SU-DHL-6 (cell line): ENCODE results near the gene ADAM12.
"Not testable (repeated sequence)": the region's sequence is repeated elsewhere in the genome, so short reads cannot be mapped to it uniquely, and the experiment has no call there.

Experiments used
- H2AFZ ChIP-seq: fragments of 200-600 bp; sonication (generic); 2 replicates; pipeline ENCODE4 v1.6.1; 2014; ENCODE audit warnings: low read depth, mild to moderate bottlenecking, moderate library complexity, mixed read lengths, antibody characterized with exemption, low read length; ENCODE audit not compliant: severe bottlenecking
- H3F3A ChIP-seq: fragments of 200-600 bp; shearing (Covaris generic); 2 replicates; pipeline ENCODE4 v1.6.0; 2016; ENCODE audit warnings: antibody characterized with exemption, mild to moderate bottlenecking; ENCODE audit not compliant: insufficient read depth
- H3K27ac ChIP-seq: fragments of 200-600 bp; sonication (generic); 2 replicates; pipeline ENCODE4 v1.5.1; 2016; ENCODE audit warnings: low read depth, mild to moderate bottlenecking, low read length, moderate library complexity, mixed read lengths
- H3K27me3 ChIP-seq: fragments of 200-600 bp; sonication (generic), shearing (Covaris generic); 2 replicates; pipeline ENCODE4 v1.6.0; 2014; ENCODE audit warnings: mild to moderate bottlenecking, low read length
- H3K36me3 ChIP-seq: fragments of 200-600 bp; sonication (generic); 2 replicates; pipeline ENCODE4 v1.6.1; 2014; ENCODE audit warnings: mild to moderate bottlenecking, low read length, mixed read lengths
- H3K4me2 ChIP-seq: fragments of 300-600, 200-600 bp; shearing (Covaris generic), sonication (generic); 2 replicates; pipeline ENCODE4 v1.6.0; 2014; ENCODE audit warnings: low read length, low read depth, mild to moderate bottlenecking; ENCODE audit not compliant: poor library complexity, severe bottlenecking
- H3K4me3 ChIP-seq: fragments of 200-600 bp; sonication (generic); 2 replicates; pipeline ENCODE4 v1.5.1; 2014; ENCODE audit warnings: antibody characterized with exemption, low read length, mild to moderate bottlenecking, mixed read lengths; ENCODE audit not compliant: insufficient read depth, poor library complexity, severe bottlenecking
- H3K79me2 ChIP-seq: fragments of 200-600 bp; sonication (generic); 2 replicates; pipeline ENCODE4 v1.6.1; 2014; ENCODE audit warnings: mild to moderate bottlenecking, low read length, moderate library complexity; ENCODE audit not compliant: insufficient read depth
- H3K9ac ChIP-seq: fragments of 200-600 bp; sonication (generic); 2 replicates; pipeline ENCODE4 v1.7.0; 2014; ENCODE audit warnings: mild to moderate bottlenecking, low read length
- H3K9me2 ChIP-seq: fragments of 200-600 bp; sonication (generic); replicated peaks from 2 replicates; pipeline ENCODE4 v1.6.1; 2014; ENCODE audit warnings: low read length; ENCODE audit not compliant: insufficient read depth
- H3K9me3 ChIP-seq: fragments of 200-600 bp; sonication (generic); 2 replicates; pipeline ENCODE4 v1.6.1; 2014; ENCODE audit warnings: low read length, mixed read lengths; ENCODE audit not compliant: insufficient read depth
- H4K20me1 ChIP-seq: fragments of 200-600 bp; sonication (generic); 2 replicates; pipeline ENCODE4 v1.6.1; 2014; ENCODE audit warnings: low read depth, mild to moderate bottlenecking, antibody characterized with exemption, low read length, moderate library complexity, mixed read lengths
- EZH2phosphoT487 ChIP-seq: fragments of 200-600 bp; sonication (generic), shearing (Covaris generic); conservative IDR thresholded peaks from 2 replicates; pipeline ENCODE4 v1.6.1; 2018; ENCODE audit warnings: mild to moderate bottlenecking, antibody characterized with exemption, low read length, moderate library complexity, mixed read lengths
- TF ChIP-seq, protein P1 (sequence below): fragments of 200-600 bp; sonication (generic); IDR thresholded peaks from one replicate; pipeline ENCODE4 v1.5.1; 2017; ENCODE audit warnings: antibody characterized with exemption, mild to moderate bottlenecking, low read length, moderate library complexity; ENCODE audit not compliant: insufficient read depth, poor library complexity, severe bottlenecking

The ADAM12 gene

DNA sequence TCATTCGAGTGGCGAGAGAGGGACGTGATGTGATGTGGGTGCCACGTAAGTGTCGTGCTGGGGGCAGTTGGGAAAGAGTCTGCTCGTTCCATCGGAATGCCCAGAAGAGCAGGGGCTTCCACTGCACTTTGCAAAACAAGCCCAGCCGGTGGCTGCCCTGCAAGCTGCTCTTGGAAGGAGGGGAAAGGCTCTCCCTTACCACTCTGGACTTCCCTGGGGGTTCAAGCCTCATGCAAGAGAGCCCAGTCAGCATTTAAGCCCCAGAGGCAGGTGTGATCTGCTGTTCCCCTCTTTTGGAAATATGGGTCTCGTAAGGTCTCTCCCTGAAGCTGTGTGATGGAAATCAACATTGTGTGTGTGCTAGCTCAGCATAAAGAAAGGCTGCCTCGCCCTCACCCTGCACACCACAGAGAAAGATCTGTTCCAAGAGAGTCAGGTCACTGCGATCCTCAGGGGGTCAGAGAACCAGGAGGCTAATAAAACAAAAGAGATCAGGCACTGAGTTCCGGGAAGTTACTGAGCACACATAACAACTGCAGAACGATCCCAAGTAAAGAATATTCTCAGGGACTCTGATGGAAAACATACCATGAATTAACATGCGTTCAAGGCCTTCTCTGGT lies 212.5 kb downstream of the ADAM12 start:
- Histone ChIP-seq H3K4me2 (no peak overlapping the region), H3K9me3 (no peaks in the 10 kb centered on the region), H3K27me3 (no peaks in the 10 kb centered on the region), H3K36me3 (no peaks in the 10 kb centered on the region), H2AFZ (no peak overlapping the region), H3K9ac (no peak overlapping the region), H3F3A (no peaks in the 10 kb centered on the region), H4K20me1 (no peaks in the 10 kb centered on the region), H3K27ac (no peak overlapping the region), H3K9me2 (no peaks in the 10 kb centered on the region), H3K4me3 (no peak overlapping the region), H3K79me2 (no peaks in the 10 kb centered on the region)
- TF ChIP-seq EZH2phosphoT487 = no peak
- TF ChIP-seq, protein P1, sequence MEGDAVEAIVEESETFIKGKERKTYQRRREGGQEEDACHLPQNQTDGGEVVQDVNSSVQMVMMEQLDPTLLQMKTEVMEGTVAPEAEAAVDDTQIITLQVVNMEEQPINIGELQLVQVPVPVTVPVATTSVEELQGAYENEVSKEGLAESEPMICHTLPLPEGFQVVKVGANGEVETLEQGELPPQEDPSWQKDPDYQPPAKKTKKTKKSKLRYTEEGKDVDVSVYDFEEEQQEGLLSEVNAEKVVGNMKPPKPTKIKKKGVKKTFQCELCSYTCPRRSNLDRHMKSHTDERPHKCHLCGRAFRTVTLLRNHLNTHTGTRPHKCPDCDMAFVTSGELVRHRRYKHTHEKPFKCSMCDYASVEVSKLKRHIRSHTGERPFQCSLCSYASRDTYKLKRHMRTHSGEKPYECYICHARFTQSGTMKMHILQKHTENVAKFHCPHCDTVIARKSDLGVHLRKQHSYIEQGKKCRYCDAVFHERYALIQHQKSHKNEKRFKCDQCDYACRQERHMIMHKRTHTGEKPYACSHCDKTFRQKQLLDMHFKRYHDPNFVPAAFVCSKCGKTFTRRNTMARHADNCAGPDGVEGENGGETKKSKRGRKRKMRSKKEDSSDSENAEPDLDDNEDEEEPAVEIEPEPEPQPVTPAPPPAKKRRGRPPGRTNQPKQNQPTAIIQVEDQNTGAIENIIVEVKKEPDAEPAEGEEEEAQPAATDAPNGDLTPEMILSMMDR = no peak

DNA sequence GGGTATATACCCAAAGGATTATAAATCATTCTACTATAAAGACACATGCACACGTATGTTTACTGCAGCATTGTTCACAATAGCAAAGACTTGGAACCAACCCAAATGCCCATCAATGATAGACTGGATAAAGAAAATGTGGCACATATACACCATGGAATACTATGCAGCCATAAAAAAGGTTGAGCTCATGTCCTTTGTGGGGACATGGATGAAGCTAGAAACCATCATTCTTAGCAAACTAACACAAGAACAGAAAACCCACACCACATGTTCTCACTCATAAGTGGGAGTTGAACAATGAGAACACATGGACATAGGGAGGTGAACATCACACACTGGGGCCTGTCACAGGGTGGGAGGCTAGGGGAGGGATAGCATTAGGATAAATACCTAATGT lies 215.5 kb downstream of the ADAM12 start:
- not testable (repeated sequence) for H3K36me3 ChIP-seq, H3F3A ChIP-seq, H2AFZ ChIP-seq, H3K9ac ChIP-seq, H4K20me1 ChIP-seq, H3K9me3 ChIP-seq, H3K27me3 ChIP-seq, H3K9me2 ChIP-seq, H3K27ac ChIP-seq, H3K4me2 ChIP-seq, H3K4me3 ChIP-seq, H3K79me2 ChIP-seq

DNA sequence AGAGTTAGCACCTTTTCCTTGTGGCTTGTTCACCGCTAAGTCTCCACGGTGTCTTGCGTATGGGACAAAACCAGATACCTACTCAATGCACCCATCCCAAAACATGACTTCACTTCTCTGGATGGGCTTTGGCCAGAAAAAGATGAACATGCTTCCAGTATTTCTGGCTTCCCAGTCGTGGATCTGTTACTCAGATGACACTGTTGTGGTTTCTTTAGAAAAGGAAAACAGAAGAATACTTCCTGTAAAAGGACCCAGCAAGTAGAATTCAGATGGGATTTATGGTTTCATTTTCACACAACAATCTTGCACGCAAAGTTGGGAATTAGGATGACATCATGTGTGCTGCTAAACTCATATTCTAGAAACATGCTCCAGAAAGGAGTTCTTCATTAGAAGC lies 216.7 kb downstream of the ADAM12 start:
- no peak overlapping the region for H3K27ac ChIP-seq
- H2AFZ ChIP-seq = no peak overlapping the region
- no peak overlapping the region for H3K4me3 ChIP-seq
- H3K27me3 ChIP-seq = no peaks in the 10 kb centered on the region
- no peaks in the 10 kb centered on the region for H4K20me1 ChIP-seq
- H3K36me3 ChIP-seq = no peaks in the 10 kb centered on the region
- TF ChIP-seq EZH2phosphoT487 = no peak
- TF ChIP-seq, protein P1 = no peak
- H3K9ac ChIP-seq = no peak overlapping the region
- H3F3A ChIP-seq = no peaks in the 10 kb centered on the region
- no peaks in the 10 kb centered on the region for H3K9me3 ChIP-seq
- no peaks in the 10 kb centered on the region for H3K79me2 ChIP-seq
- no peaks in the 10 kb centered on the region for H3K9me2 ChIP-seq
- H3K4me2 ChIP-seq = no peak overlapping the region

DNA sequence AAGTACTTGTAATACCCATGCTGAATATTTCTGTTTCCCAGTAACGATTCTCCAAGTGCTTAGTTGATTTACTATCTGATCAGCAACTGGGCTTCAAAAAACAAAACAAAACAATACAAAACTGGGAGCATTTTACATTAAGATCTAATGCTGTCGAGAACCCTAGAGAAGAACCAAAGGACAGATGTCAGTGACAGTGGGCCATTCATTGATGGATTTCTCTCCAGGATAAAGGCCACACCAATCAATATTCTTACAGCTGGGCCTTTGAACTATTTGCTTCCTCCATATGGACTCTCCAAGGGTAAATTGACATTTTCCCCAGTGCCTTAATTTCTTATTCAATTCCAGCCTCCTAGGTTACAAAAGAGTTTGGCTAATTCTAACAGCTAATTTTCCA lies 217.5 kb downstream of the ADAM12 start:
- Histone ChIP-seq H3K4me2 (no peak overlapping the region), H2AFZ (no peak overlapping the region), H3K9ac (no peak overlapping the region), H3F3A (no peaks in the 10 kb centered on the region), H3K36me3 (no peaks in the 10 kb centered on the region), H3K27ac (no peak overlapping the region), H4K20me1 (no peaks in the 10 kb centered on the region), H3K4me3 (no peak overlapping the region), H3K9me3 (no peaks in the 10 kb centered on the region), H3K9me2 (no peaks in the 10 kb centered on the region), H3K27me3 (no peaks in the 10 kb centered on the region), H3K79me2 (no peaks in the 10 kb centered on the region)
- TF ChIP-seq EZH2phosphoT487 = no peak
- TF ChIP-seq, protein P1 = no peak
